Measurements from ENCODE around the gene ROR1.
A peak's percentile ranks its signal among the peaks of the same experiment; 100 is the strongest.

ROR1 gene

GRCh38 chr1:63902844-63903589, 129.2 kb downstream of the ROR1 start (continued):
- TF ChIP-seq, protein P1, sequence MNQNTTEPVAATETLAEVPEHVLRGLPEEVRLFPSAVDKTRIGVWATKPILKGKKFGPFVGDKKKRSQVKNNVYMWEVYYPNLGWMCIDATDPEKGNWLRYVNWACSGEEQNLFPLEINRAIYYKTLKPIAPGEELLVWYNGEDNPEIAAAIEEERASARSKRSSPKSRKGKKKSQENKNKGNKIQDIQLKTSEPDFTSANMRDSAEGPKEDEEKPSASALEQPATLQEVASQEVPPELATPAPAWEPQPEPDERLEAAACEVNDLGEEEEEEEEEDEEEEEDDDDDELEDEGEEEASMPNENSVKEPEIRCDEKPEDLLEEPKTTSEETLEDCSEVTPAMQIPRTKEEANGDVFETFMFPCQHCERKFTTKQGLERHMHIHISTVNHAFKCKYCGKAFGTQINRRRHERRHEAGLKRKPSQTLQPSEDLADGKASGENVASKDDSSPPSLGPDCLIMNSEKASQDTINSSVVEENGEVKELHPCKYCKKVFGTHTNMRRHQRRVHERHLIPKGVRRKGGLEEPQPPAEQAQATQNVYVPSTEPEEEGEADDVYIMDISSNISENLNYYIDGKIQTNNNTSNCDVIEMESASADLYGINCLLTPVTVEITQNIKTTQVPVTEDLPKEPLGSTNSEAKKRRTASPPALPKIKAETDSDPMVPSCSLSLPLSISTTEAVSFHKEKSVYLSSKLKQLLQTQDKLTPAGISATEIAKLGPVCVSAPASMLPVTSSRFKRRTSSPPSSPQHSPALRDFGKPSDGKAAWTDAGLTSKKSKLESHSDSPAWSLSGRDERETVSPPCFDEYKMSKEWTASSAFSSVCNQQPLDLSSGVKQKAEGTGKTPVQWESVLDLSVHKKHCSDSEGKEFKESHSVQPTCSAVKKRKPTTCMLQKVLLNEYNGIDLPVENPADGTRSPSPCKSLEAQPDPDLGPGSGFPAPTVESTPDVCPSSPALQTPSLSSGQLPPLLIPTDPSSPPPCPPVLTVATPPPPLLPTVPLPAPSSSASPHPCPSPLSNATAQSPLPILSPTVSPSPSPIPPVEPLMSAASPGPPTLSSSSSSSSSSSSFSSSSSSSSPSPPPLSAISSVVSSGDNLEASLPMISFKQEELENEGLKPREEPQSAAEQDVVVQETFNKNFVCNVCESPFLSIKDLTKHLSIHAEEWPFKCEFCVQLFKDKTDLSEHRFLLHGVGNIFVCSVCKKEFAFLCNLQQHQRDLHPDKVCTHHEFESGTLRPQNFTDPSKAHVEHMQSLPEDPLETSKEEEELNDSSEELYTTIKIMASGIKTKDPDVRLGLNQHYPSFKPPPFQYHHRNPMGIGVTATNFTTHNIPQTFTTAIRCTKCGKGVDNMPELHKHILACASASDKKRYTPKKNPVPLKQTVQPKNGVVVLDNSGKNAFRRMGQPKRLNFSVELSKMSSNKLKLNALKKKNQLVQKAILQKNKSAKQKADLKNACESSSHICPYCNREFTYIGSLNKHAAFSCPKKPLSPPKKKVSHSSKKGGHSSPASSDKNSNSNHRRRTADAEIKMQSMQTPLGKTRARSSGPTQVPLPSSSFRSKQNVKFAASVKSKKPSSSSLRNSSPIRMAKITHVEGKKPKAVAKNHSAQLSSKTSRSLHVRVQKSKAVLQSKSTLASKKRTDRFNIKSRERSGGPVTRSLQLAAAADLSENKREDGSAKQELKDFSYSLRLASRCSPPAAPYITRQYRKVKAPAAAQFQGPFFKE (tag by site-specific recombination; IDR thresholded peaks at IDR 0.05; ENCODE audit: borderline replicate concordance) = no peak
- TF ChIP-seq ZNF664 (tag by site-specific recombination; IDR thresholded peaks at IDR 0.05) (peak; percentile 70; the same call in 1 of the 2 replicates), ZNF404 (tag by site-specific recombination; IDR thresholded peaks at IDR 0.05) (no peak)

- TF ChIP-seq ZFHX2 (tag by site-specific recombination; conservative IDR thresholded peaks at IDR 0.05) = no peak
- TF ChIP-seq, protein P1 (tag by site-specific recombination; IDR thresholded peaks at IDR 0.05; ENCODE audit: borderline replicate concordance) = no peak
- no peak for TF ChIP-seq GLI2 (tag by site-specific recombination; IDR thresholded peaks at IDR 0.05; ENCODE audit: borderline replicate concordance, low read depth)
- no peak for TF ChIP-seq ZNF302 (tag by site-specific recombination; IDR thresholded peaks at IDR 0.05; ENCODE audit: low read depth)
- no peak for TF ChIP-seq KLF16 (tag by site-specific recombination; IDR thresholded peaks at IDR 0.05)
- no peak for TF ChIP-seq YY1 (tag by site-specific recombination; IDR thresholded peaks at IDR 0.05)
- no peak for TF ChIP-seq ZNF544 (tag by site-specific recombination; IDR thresholded peaks at IDR 0.05)
- no peak for TF ChIP-seq ZNF837 (tag by site-specific recombination; IDR thresholded peaks at IDR 0.05)
- no peak for TF ChIP-seq ZNF121 (tag by site-specific recombination; IDR thresholded peaks at IDR 0.05)
- TF ChIP-seq ZNF114 (tag by site-specific recombination; IDR thresholded peaks at IDR 0.05) = no peak
- TF ChIP-seq HOXA7 (CRISPR knock-in tag; IDR thresholded peaks at IDR 0.05; ENCODE audit: borderline replicate concordance) = no peak
- no peak for TF ChIP-seq ZNF585B (tag by site-specific recombination; IDR thresholded peaks at IDR 0.05)
- no peak for TF ChIP-seq ZNF513 (tag by site-specific recombination; IDR thresholded peaks at IDR 0.05)
- no peak for TF ChIP-seq ZNF76 (tag by site-specific recombination; IDR thresholded peaks at IDR 0.05; ENCODE audit: borderline replicate concordance, low read depth)
- TF ChIP-seq ZNF221 (tag by site-specific recombination; IDR thresholded peaks at IDR 0.05; ENCODE audit: borderline replicate concordance) = no peak
- no peak for TF ChIP-seq ZNF629 (tag by site-specific recombination; IDR thresholded peaks at IDR 0.05)
- TF ChIP-seq ZNF654 (tag by site-specific recombination; IDR thresholded peaks at IDR 0.05; ENCODE audit: low read depth) = no peak
- no peaks in the 10 kb centered on the region for H3K36me3 ChIP-seq (ENCODE audit: control insufficient read depth in 2 of 2, insufficient read depth in 1 of 2, low read length in 2 of 2)
- ChIA-PET POLR2A (no interaction called here), CTCF (interaction anchor here (1.6 to 2.9 kb wide), 3 partner anchors 10 to 15 kb away, joined by 5 to 14 read pairs (median 7); no protein-coding TSS in a partner anchor)
- H3K4me1 ChIP-seq (ENCODE audit: control insufficient read depth, insufficient read depth, low read length) = peaks cover 16% of the 10 kb centered on the region
- no peak overlapping the region for H3K4me3 ChIP-seq (ENCODE audit: low read depth, low read length)
- H3K27ac ChIP-seq (ENCODE audit: extremely low read depth, low read depth, low read length) = no peak overlapping the region
- no peaks in the 10 kb centered on the region for H3K9me3 ChIP-seq (ENCODE audit: control insufficient read depth, insufficient read depth, low read depth, low read length)
Measured at GRCh38 chr1:63903947-63904610, 130.3 kb downstream of the ROR1 start.

Measured in HEK293 (cell line).